Panc1 (cell line): ENCODE measurements around the gene PIP4K2A. TPM values are rescaled to one million over a fixed set of nuclear protein-coding genes. Genes with fewer than 3 reads are reported as not detected.

Experiments used
- ATAC-seq: fragments of 200-7000 bp; cut with Tn5 transposase; 2 replicates; pipeline ENCODE4 v1.9.1; 2020; ENCODE audit warnings: mild to moderate bottlenecking, moderate library complexity
- BruUV-seq: library from RNA; stranded (reverse); fragments of 400-500 nt; replicated peaks from 2 replicates; lab custom pipeline; 2021; lab: Mats Ljungman, UMichigan
- CTCF ChIA-PET: fragments of 300-600 bp; sonication (Branson Sonifier 250); formaldehyde crosslinking; loops from one replicate; lab custom pipeline; 2022; ENCODE audit warnings: antibody characterized with exemption; lab: Charles Lee
- POLR2A ChIA-PET: fragments of 300-600 bp; sonication (Branson Sonifier 250); formaldehyde crosslinking; loops from one replicate; lab custom pipeline; 2022; ENCODE audit warnings: antibody characterized with exemption; lab: Charles Lee
- DNase-seq: peaks from one replicate; pipeline ENCODE4 v3.0.0-alpha.2; 2010; ENCODE audit warnings: low read depth, low spot score
- H3K27ac ChIP-seq: 2 replicates; pipeline ENCODE4 v1.5.1; 2011; ENCODE audit warnings: mild to moderate bottlenecking, low read length, inconsistent platforms
- H3K27me3 ChIP-seq: fragments of 200-500 bp; sonication (Bioruptor generic); 2 replicates; pipeline ENCODE4 v1.6.0; 2014; ENCODE audit warnings: low read length, inconsistent platforms; ENCODE audit not compliant: control insufficient read depth, insufficient read depth
- H3K36me3 ChIP-seq: fragments of 200-500 bp; sonication (Bioruptor generic); 2 replicates; pipeline ENCODE4 v1.5.1; 2014; ENCODE audit warnings: inconsistent platforms, mild to moderate bottlenecking, low read length, moderate library complexity; ENCODE audit not compliant: control insufficient read depth, insufficient read depth
- H3K4me1 ChIP-seq: 2 replicates; pipeline ENCODE4 v1.5.1; 2011; ENCODE audit warnings: inconsistent platforms, mild to moderate bottlenecking, low read length, moderate library complexity; ENCODE audit not compliant: control insufficient read depth, insufficient read depth
- H3K4me3 ChIP-seq, 2 experiments: 2 replicates each; pipeline ENCODE4 v1.5.1; 2011 to 2012; ENCODE audit warnings: low read depth in 2 of 2, low read length in 2 of 2, mild to moderate bottlenecking in 2 of 2, inconsistent platforms in 1 of 2, moderate library complexity in 1 of 2
- H3K9me3 ChIP-seq: fragments of 200-500 bp; sonication (Bioruptor generic); 2 replicates; pipeline ENCODE4 v1.5.1; 2014; ENCODE audit warnings: low read depth, mild to moderate bottlenecking, inconsistent platforms, low read length, moderate library complexity; ENCODE audit not compliant: control insufficient read depth, insufficient read depth
- CTCF ChIP-seq: fragments of 450-650 bp; IDR thresholded peaks from 2 replicates; pipeline ENCODE4 v1.5.1; 2017; ENCODE audit warnings: mild to moderate bottlenecking
- POLR2AphosphoS5 ChIP-seq: IDR thresholded peaks from 2 replicates; pipeline ENCODE4 v1.6.1; 2012; ENCODE audit warnings: mild to moderate bottlenecking, low read depth, low read length, moderate library complexity
- REST ChIP-seq, 2 experiments: IDR thresholded peaks; 2 replicates each; pipeline ENCODE4 v1.6.1; 2011 to 2012; ENCODE audit warnings: low read depth in 2 of 2, control low read depth in 1 of 2, low read length in 1 of 2, mild to moderate bottlenecking in 1 of 2, moderate library complexity in 1 of 2; ENCODE audit not compliant: insufficient read depth in 1 of 2
- SIN3A ChIP-seq: IDR thresholded peaks from 2 replicates; pipeline ENCODE4 v1.6.1; 2012; ENCODE audit warnings: low read depth, mild to moderate bottlenecking, low read length, moderate library complexity, borderline replicate concordance; ENCODE audit not compliant: insufficient read depth
- TCF7L2 ChIP-seq: IDR thresholded peaks from 2 replicates; pipeline ENCODE4 v1.6.1; 2011; ENCODE audit warnings: mild to moderate bottlenecking, low read depth, low read length, inconsistent platforms
- in situ Hi-C: cut with HindIII; loops from 2 replicates; pipeline ENCODE4 v1.10.0; 2016; ENCODE audit warnings: low sequenced_read_pairs, low pct_unique_long_range_greater_than_20kb
- intact Hi-C: fragments of 100-400 bp; cut with micrococcal nuclease; formaldehyde crosslinking; loops from one replicate; pipeline ENCODE4 v1.10.0; 2022; ENCODE audit not compliant: unreplicated experiment
- total RNA-seq: library from RNA; stranded (reverse); gene quantifications from one replicate; pipeline ENCODE4 v1.2.1, GENCODE V29; 2021; ENCODE audit not compliant: unreplicated experiment

The PIP4K2A gene
- total RNA-seq, 1 experiment from 2014 or later, result 25.2 TPM

- Histone ChIP-seq H3K36me3 (no peaks in the 10 kb centered on the region), H3K4me1 (peaks cover 27% of the 10 kb centered on the region), H3K4me3 (no peak overlapping the region), H3K27ac (no peak overlapping the region; the same call in 1 of the 2 replicates), H3K9me3 (no peaks in the 10 kb centered on the region), H3K27me3 (no peaks in the 10 kb centered on the region)
- CTCF ChIA-PET, result no interaction called here
- TF ChIP-seq POLR2AphosphoS5 (no peak), CTCF (no peak), TCF7L2 (no peak), SIN3A (no peak), REST (IDR thresholded peaks at IDR 0.05; ENCODE audit: insufficient read depth in 1 of 2, low read depth in 2 of 2, low read length in 1 of 2) (no peak)
- DNase-seq (no peak), ATAC-seq (no peak)
- in situ Hi-C loops, result no loop called here
- no TSS peak for BruUV-seq
- intact Hi-C loops, result no loop called here
- POLR2A ChIA-PET, result no interaction called here
These were observed 37.9 kb downstream of the PIP4K2A start for GRCh38 chr10:22676435-22676834.

GRCh38 chr10:22674573-22674930, 39.8 kb downstream of the PIP4K2A start:
- no peaks in the 10 kb centered on the region for H3K9me3 ChIP-seq
- ATAC-seq (no peak), DNase-seq (no peak)
- POLR2A ChIA-PET, result interaction anchor here (1.1 kb wide), 1 partner anchor 9 kb away, joined by 5 read pairs; no protein-coding TSS in a partner anchor
- BruUV-seq, result no TSS peak
- no peak overlapping the region for H3K4me3 ChIP-seq
- TF ChIP-seq SIN3A (no peak), POLR2AphosphoS5 (no peak), CTCF (no peak), REST (IDR thresholded peaks at IDR 0.05; ENCODE audit: insufficient read depth in 1 of 2, low read depth in 2 of 2, low read length in 1 of 2) (no peak), TCF7L2 (no peak)
- H3K36me3 ChIP-seq, result no peaks in the 10 kb centered on the region
- no peaks in the 10 kb centered on the region for H3K27me3 ChIP-seq
- CTCF ChIA-PET, result no interaction called here
- peaks cover 23% of the 10 kb centered on the region for H3K4me1 ChIP-seq
- intact Hi-C loops (no loop called here), in situ Hi-C loops (no loop called here)
- no peak overlapping the region for H3K27ac ChIP-seq
